ENCODE measurements around the gene STX17. TPM values are rescaled to one million over a fixed set of nuclear protein-coding genes. Genes with fewer than 3 reads are reported as not detected.

Gene STX17
- total and polyA plus RNA-seq, 2 of the 13 experiments (the other 11 are each of a cell fraction or from before 2014, with no cell fraction given) = 8.3 to 25.7 TPM

DNA sequence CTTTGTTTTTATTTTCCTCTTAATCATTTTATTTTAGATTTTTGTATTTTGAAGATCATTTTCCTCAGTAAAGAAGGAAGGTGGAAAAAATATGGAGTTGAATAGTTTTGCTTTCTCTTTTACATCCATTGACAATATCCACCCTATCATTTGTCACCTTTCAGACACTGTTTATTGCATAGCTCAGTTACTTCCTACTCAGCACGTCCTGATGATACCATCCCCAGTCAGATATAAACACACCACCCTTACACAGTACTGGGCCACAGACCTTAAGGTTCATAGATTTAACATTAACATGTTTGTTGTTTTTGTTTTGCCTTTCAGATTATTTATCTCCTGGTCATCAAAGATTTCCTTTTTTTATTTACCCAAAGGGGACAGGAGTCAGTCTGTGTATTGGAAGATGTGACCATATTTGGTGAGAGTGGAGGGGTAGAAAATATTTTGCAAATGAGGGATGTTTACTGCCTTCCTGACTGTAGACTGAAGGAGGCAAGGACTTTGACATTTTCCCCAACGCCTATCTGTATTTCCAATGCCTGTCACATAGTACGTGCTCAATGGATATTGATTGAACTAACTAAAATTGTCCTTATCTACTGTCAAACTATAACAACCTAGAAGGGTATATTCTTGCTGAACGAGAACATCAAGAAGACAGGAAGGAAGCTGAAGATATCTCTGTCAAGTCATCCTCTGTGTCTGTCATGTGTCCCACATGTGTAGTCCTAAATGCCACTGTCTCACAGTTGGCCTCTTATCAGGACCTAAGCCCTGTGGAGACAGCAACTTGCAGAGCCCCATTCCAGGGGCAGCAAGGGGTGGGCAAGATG, 15.6 kb downstream of the STX17 start (continued):
- TF ChIP-seq ZNF256 (CRISPR knock-in tag; conservative IDR thresholded peaks at IDR 0.05) (no peak), GFI1 (CRISPR knock-in tag; IDR thresholded peaks at IDR 0.05; ENCODE audit: borderline replicate concordance) (no peak), ZHX1 (CRISPR knock-in tag; IDR thresholded peaks at IDR 0.05; ENCODE audit: low read depth) (no peak), FOXK2 (IDR thresholded peaks at IDR 0.05) (no peak), NFKB2 (CRISPR knock-in tag; IDR thresholded peaks at IDR 0.05; ENCODE audit: borderline replicate concordance) (no peak), TARDBP (CRISPR knock-in tag; IDR thresholded peaks at IDR 0.05) (no peak), ZNF335 (CRISPR knock-in tag; IDR thresholded peaks at IDR 0.05) (no peak)
- TF ChIP-seq, protein P1, sequence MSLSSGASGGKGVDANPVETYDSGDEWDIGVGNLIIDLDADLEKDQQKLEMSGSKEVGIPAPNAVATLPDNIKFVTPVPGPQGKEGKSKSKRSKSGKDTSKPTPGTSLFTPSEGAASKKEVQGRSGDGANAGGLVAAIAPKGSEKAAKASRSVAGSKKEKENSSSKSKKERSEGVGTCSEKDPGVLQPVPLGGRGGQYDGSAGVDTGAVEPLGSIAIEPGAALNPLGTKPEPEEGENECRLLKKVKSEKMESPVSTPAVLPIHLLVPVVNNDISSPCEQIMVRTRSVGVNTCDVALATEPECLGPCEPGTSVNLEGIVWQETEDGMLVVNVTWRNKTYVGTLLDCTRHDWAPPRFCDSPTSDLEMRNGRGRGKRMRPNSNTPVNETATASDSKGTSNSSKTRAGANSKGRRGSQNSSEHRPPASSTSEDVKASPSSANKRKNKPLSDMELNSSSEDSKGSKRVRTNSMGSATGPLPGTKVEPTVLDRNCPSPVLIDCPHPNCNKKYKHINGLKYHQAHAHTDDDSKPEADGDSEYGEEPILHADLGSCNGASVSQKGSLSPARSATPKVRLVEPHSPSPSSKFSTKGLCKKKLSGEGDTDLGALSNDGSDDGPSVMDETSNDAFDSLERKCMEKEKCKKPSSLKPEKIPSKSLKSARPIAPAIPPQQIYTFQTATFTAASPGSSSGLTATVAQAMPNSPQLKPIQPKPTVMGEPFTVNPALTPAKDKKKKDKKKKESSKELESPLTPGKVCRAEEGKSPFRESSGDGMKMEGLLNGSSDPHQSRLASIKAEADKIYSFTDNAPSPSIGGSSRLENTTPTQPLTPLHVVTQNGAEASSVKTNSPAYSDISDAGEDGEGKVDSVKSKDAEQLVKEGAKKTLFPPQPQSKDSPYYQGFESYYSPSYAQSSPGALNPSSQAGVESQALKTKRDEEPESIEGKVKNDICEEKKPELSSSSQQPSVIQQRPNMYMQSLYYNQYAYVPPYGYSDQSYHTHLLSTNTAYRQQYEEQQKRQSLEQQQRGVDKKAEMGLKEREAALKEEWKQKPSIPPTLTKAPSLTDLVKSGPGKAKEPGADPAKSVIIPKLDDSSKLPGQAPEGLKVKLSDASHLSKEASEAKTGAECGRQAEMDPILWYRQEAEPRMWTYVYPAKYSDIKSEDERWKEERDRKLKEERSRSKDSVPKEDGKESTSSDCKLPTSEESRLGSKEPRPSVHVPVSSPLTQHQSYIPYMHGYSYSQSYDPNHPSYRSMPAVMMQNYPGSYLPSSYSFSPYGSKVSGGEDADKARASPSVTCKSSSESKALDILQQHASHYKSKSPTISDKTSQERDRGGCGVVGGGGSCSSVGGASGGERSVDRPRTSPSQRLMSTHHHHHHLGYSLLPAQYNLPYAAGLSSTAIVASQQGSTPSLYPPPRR (CRISPR knock-in tag; IDR thresholded peaks at IDR 0.05; ENCODE audit: borderline replicate concordance) = no peak
- TF ChIP-seq, protein P2, sequence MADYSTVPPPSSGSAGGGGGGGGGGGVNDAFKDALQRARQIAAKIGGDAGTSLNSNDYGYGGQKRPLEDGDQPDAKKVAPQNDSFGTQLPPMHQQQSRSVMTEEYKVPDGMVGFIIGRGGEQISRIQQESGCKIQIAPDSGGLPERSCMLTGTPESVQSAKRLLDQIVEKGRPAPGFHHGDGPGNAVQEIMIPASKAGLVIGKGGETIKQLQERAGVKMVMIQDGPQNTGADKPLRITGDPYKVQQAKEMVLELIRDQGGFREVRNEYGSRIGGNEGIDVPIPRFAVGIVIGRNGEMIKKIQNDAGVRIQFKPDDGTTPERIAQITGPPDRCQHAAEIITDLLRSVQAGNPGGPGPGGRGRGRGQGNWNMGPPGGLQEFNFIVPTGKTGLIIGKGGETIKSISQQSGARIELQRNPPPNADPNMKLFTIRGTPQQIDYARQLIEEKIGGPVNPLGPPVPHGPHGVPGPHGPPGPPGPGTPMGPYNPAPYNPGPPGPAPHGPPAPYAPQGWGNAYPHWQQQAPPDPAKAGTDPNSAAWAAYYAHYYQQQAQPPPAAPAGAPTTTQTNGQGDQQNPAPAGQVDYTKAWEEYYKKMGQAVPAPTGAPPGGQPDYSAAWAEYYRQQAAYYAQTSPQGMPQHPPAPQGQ (CRISPR knock-in tag; IDR thresholded peaks at IDR 0.05; ENCODE audit: borderline replicate concordance) = no peak
- TF ChIP-seq, protein P3, sequence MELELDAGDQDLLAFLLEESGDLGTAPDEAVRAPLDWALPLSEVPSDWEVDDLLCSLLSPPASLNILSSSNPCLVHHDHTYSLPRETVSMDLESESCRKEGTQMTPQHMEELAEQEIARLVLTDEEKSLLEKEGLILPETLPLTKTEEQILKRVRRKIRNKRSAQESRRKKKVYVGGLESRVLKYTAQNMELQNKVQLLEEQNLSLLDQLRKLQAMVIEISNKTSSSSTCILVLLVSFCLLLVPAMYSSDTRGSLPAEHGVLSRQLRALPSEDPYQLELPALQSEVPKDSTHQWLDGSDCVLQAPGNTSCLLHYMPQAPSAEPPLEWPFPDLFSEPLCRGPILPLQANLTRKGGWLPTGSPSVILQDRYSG (CRISPR knock-in tag; IDR thresholded peaks at IDR 0.05) = no peak

Data from HepG2 (cell line).